ENCODE results near the gene SNX1.
A peak's percentile ranks its signal among the peaks of the same experiment; 100 is the strongest.
"Not testable (repeated sequence)": the region's sequence is repeated elsewhere in the genome, so short reads cannot be mapped to it uniquely, and the experiment has no call there.

SNX1 gene, protein sequence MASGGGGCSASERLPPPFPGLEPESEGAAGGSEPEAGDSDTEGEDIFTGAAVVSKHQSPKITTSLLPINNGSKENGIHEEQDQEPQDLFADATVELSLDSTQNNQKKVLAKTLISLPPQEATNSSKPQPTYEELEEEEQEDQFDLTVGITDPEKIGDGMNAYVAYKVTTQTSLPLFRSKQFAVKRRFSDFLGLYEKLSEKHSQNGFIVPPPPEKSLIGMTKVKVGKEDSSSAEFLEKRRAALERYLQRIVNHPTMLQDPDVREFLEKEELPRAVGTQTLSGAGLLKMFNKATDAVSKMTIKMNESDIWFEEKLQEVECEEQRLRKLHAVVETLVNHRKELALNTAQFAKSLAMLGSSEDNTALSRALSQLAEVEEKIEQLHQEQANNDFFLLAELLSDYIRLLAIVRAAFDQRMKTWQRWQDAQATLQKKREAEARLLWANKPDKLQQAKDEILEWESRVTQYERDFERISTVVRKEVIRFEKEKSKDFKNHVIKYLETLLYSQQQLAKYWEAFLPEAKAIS

DNA sequence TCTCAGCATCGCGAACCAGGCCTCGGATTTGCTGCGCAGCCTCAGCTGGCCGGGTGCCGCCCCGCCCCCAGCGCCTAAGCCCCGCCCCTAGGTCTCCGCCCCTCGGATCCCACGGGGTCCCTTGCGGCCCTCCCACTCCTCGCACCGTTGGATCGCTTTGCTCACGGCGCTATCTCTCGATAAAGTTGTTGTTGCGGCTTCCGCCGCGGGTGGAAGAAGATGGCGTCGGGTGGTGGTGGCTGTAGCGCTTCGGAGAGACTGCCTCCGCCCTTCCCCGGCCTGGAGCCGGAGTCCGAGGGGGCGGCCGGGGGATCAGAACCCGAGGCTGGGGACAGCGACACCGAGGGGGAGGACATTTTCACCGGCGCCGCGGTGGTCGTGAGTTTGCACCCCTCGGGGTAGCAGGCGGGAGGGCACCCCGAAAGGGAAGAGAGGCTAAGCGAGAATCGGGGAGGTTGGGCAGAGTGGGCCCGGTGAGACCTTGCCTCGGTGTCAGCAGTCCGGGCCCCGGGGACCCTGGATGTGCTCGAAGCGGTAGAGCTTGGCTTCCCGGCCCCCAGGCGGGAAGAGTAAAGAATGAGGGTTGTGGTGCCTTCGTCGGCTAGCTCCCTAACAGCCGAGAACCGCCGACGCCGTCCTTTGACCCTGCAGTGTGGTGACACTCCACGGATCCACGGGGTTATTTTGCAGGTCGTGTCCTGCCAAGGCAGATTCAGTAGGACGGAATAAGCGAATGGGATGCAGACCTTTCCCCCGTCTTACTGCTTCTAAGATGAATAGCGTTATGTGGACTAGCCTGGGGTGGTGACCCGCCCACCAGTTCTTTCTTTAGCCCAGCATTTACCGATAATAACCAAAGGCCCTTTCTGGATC lies at the start of gene SNX1:
SNX1 (plus strand) TSS at position 188 of the 873 bp plus-strand sequence; CDS start at position 220, 32 bp downstream.
- DNase-seq = peak; percentile 94

DNA sequence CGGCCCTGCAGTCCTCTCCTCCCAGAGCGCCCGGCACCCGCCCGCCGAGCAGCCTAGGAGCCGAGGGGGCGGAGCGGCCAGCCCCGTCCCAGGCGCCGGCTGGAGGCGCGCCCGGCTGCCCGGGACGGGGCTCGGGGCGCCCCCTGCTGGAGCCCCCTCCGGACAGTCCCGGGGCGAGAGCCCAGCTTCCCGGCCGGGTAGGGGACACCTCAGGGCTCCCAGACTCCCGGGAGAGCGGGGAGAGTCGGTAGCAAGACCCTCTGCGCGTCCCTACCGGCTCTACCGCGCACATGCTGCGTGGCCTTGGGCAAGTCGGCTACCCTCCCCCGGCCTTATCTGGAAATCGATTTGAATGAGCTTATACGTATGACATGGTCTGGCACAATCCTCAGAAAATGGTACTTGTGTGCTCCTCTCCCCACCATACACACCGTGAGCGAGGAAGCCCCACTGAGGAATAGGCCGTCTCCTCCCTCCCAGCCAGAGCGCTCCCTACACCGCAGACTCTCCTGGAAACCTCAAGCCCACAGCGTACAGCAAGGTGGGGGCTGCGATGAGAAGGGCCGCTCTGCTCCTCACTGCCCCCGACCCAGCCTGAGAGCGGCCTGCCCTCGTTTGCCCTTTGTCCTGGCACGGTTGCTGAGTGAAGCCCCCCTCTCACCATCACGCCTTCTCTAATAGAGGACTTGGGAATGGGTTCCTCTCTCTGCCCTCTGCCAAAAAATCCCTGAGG lies 49.2 kb upstream of the SNX1 start, which contains the start of gene DAPK2:
DAPK2 (minus strand) TSS at position 65 of the 733 bp plus-strand sequence. CDS start 6,224 bp downstream, outside the sequence.
- peak; percentile 50 for DNase-seq

DNA sequence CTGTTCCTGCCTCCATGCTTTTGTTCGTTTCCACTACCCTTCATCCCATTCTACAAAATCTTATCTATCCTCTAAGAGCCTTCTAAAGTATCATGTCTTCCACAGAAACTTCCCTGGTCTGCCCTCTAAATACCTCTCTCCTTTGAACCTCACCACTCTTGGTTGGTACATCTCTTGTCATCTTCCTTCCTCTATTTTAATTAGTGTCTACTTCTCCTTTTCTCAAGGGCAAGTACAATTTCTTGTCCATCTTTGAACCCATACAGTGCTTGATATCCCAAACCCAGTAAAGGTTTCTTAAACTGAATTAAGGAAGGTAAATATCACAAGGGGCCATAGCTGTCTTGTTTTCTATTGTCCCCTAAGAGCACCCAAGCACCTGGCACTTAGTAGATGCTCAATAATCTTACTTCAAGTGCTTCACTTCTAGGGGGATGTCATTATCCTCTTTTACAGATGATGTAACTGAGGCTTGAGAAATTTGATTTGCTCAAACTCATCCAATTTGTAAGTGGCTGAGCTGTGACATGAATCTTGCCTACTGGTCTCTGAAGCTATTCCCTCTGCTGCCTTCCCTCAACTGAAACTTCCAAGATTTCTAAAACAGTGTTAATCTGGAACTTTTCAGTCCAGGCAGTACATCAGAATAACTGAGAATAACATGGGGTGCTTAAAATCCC lies 46.9 kb upstream of the SNX1 start:
- no peak for DNase-seq

DNA sequence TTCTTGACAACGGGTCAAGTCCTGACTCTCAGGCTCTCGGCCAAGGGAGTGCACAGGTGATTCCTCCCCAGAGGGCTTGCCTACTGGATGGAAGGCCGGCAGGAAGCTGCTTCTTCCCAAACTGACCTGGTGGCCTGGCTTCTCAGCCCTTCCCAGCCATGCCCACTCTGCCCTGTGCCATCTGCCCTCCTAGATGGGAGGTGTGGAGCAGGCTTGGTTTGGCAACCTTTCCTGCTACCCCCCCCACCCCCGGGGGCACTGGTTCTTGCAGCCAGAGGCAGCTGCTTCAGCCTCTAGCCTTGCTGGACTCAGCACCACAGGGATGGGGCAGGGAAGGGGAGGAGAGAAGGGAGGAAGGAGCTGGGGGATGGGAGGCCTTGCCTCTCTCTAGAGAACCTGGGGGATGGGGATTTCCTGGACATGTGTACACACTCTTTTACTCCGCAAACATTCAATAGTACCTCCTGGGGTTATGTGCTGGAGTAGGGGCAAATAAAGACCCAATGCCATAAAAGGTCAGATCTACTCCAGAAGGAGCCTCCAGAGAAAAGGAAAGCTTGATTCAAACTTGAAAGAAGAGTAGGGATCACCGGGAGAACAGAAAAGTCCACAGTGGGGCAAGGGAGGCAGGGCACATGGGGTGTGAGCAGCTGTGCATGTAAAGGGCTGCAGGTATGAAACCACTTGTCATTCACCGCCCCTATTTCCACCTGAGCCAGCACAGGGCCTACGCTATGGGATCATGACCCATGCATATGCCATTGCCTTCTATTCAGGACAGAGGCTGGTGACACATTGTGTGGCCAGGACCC lies 45.3 kb upstream of the SNX1 start:
- DNase-seq = no peak

DNA sequence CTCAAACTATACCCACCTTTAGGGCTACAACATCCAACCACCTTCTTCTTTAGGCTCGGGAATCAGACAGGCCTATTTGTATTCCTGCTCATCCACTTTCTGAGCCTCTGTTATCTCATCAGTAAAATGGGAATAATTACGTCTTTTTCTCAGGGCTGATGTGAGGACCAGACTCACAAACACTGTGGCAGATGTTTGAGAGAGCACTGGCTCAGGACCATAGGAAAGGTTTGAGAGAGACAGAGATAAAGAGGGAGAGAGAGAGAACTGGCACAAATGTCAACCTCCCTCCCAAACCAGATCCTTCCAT lies 44.7 kb upstream of the SNX1 start:
- no peak for DNase-seq

DNA sequence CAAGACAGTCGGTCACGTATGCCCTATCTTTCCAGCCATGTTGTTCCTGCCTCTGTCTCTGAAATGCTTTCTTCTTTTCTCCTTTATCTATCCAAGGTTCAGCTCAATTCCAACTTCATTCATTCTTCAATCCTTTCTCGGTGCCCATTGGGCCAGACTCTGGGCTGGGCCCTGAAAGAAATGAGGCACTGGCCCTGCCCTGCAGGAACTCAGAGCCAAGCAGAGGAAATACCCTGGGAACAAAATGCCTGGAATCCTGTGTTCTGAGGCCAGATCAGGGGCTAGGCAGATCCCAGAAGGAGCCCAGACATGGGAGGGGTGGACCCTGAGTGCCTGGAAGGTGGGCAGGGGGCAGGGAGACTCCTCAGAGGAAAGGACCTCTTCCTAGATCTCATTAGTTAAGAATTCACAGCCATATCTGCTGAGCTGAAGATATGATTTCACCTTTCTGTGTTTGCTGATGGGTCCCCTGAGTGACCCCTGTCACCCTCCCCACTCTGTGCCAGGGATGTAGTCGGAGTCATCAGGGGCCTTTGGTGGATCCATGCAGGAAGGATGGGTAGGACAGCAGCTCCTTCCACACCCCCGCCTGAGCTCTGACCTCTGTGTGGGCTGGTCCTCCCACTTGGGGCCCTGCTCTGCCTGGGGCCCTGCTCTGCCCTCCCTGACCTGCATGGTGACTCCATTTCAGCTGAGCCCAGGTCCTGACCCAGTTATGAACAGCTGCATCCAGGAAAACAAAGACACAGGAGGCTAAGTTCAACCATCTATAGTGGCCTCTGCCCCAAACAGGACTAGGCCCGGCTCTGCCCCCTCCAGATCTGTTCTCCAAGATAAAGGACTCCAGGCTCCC lies 44.1 kb upstream of the SNX1 start:
- no peak for DNase-seq

DNA sequence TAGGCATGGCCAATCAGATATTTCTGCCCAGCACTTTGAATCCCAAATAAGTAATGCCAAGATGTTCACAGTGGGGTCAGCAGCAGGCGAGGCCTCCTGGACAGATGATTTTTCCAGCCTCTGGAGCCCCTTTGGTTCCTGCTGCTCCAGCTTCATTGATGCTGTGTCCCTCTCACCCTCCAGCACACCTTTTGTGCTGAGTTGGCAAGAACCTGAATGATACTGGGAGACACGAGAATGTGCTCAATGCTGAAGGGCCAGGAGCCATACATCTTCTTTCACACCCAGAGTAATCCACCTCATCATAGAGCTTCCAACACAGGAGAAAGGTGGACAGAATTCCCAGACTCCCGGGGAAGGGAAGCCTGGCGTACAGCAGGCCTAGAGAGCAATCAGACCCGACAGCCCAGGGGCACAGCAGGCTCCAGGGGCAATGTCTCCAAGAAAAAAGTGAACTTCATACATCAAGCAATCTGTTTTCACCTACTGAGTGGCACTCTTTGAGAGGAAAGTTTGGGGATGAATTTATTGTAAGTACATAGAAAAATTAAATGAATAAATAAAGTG lies 42.8 kb upstream of the SNX1 start:
- no peak for DNase-seq

DNA sequence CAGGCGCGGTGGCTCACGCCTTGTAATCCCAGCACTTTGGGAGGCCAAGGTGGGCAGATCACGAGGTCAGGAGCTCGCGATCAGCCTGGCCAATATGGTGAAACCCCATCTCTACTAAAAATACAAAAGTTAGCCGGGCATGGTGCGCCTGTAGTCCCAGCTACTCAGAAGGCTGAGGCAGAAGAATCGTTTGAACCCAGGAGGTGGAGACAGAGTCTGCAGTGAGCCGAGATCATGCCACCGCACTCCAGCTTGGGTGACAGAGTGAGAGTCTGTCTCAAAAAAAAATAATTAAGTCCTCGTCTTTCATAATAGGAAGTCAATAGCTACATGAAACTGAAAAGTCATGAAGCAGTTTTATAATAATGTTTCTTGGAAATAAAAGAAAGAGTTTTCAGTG lies 42.1 kb upstream of the SNX1 start:
- DNase-seq = not testable (repeated sequence)

DNA sequence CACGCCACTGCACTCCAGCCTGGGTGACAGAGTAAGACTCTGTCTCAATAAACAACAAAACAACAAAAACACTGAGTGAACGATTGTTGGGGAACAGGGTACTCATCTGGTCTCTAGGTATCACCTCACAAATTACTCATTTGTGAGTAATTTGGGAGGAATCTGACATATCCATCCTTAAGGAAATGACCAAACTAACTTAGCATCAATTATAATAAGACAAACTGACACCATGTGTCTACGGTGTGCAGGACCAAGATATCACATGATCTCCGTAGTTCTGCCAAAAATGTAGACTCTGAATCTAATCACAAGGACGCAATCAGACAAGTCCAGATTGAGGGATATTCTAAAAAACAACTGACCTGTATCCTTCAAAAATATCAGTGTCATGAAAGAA lies 37.5 kb upstream of the SNX1 start:
- no peak for DNase-seq

DNA sequence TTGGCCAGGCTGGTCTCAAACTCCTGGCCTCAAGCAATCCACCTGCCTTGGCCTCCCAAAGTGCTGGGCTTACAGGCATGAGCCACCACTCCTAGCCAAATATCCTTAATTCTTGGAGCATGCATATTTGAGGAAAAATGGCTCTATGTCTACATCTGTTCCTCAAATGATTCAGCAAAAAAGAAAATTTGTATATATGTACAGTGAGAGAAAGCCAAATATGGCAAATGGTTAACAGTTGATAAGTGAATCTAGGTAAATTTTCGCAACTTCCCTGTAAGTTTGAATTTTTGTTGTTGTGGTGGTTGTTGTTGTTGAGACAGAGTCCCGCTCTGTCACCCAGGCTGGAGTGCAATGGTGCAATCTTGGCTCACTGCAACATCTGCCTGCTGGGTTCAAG lies 36.7 kb upstream of the SNX1 start:
- not testable (repeated sequence) for DNase-seq

DNA sequence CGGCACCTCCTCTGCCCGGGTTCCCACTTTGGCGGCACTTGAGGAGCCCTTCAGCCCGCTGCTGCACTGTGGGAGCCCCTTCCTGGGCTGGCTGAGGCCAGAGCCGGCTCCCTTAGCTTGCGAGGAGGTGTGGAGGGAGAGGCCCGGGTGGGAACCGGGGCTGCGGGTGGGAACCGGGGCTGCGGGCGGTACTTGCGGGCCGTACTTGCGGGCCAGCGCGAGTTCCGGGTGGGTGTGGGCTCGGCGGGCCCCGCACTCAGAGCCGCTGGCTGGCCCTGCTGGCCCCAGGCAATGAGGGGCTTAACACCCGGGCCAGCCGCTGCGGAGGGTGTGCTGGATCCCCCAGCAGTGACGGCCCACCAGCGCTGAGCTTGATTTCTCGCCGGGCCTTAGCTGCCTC lies 35.1 kb upstream of the SNX1 start:
- DNase-seq = no peak

DNA sequence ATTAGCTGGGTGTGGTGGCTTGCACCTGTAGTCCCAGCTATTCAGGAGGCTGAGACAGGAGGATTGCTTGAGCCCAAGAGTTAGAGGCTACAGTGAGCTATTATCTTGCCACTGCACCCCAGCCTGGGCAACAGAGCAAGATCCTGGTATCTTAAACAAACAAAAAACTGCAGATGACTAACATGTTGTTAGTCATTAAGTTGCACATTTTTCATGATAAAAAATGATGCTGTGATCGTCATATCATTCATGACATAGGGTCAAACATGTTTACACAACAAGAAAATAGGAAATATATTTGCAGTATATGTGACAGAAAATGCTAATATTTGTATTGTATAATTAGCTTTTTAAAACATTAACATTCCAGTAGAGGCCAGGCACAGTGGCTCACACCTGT lies 29.3 kb upstream of the SNX1 start:
- DNase-seq = no peak

DNA sequence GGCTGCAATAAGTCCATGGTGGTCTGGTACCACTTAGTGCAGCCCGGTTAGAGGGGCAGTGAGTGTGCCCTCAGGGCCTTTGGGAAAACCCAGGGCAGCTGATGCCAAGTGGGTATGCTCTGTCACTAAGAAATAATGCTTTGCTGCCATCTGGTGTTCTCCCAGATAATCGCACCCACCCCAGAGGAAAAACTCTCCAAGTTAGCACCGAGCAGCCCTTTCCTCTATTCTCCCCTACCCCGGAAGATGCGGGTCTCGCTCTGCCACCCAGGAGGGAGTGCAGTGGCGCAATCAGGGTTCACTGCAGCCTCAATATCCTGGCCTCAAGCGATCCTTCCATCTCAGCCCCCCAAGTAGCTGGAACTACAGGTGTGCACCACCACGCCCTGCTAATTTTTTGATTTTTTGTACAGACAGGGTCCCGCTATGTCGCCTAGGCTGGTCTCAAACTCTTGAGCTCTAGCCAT lies 28.2 kb upstream of the SNX1 start:
- DNase-seq = peak; percentile 41

DNA sequence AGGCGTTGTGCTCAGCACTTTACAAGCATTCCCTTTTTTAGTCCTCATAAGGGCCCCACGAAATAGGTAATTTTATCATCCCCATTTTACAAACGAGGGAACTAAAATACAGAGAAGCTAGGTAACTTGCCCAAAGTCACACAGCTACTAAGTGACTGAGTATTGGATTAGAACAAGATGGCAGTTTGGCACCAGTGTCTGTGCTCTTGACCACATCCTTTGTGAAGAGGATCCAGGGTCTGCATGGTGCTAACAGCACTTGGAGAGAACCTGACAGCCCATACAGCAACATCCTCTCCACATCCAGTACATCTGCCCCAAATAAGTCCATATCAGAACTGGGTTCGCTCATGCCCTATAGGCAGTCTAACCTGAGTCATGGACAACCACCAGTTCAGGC lies 27.6 kb upstream of the SNX1 start:
- DNase-seq = no peak

DNA sequence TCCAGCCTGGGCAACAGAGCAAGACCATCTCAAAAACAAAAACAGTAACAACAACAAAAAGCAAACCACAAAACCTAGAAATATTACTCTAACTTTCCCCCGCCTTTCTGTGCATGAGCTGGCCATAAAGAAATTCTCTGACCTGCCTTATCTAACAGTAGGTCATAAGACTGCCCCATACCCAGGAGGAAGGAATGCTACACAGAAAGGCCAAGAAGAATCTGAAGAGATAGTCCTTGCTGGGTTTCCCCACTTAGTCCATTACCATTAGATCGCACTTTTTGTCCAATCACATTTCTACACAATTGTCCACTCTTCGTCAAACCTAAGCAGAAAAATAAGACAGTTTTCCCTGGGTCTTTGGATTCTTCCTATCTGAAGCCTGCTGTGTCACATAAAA lies 25.7 kb upstream of the SNX1 start:
- no peak for DNase-seq

DNA sequence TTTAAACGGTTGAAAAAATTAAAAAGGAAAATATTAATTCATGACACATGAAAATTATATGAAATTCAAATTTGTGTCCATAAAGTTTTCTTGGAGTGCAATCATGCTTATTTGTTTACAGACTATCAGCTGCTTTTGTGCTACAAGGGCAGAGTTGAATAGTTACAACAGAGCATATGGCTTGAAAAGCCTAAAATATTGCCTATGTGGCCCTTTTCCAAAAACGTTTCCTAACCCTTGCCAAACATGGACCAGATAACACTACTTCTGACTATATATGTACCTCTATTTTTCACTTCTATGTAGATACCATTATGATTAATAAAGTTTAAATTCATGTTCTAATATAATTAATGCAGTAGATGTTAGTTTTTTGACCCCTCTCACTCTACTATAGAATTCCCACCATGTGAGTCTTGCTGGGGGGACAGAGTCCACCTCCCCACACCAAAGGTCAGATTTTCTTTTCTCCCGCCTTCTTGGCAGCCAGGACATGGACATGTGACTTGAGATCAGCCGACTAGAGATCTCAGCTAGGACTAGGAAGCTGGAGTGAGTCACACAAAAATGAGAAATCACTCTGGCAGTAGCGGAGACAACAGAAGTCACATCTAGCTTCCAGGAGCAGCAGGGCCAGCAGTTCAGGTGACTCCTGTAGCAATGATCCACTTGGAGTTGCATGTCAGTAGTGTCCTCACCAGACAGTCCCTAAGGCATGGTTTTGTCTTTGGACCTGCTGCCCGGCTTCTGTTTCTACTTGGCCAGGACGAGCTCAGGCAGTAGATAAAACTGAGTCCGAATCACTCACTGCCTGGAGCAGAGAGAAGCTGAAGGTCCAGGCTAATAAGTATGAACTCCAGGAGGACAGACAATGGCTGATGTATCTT lies 24.6 kb upstream of the SNX1 start:
- no peak for DNase-seq

DNA sequence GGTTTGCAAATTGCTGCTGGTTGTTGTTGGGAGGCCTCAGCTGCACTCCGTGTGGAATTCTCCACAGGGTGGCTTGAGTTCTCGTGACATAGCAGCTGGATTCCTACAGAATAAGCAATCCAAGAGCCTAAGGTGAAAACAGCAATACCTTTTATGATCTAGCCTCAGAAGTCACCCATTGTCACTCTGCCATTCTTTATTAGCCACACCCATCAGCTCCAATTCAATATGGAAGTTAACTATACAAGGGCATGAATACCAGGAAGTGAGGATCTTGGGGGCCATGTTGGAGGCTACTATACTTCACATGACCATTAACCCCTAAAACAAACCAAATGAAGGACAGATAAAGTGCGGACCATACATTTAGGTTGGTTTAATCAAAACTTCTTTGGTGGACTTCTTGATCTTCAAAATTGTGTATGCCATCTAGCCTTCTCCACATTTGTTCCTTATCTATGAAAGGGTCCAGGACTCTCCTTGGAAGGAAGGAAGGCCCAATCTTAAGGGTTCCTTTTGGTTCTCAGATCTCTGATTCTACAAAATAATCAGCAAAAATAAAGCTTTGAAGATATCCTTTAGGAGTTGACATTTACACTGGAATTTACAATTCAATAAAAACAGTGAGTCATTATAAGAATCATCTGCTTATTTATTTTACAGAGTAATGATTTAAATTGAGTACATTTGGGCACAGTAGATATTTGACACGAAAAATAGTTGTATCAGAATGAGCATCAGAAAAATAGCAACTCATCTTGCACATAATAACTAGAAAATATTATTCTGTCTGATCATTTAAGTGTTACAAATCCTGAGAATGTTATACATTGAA lies 23.6 kb upstream of the SNX1 start:
- no peak for DNase-seq

DNA sequence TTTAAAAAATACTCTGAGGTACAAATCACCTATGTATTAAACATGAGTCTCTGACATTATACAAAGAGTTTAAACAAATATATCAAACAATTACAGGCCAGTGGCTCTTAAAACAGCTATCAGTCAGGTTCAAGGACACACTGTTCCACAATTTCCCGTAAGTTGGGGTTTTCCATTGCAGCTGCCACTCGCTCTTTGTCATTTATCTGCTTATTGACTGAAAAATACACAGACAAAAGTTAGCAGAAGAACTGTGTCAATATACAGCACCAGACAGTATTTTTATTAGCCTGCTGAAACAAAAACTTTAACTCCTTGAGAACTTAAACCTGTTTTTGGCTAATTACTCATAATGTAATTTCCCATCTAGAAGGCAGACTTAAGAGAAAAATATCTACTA lies 23.0 kb upstream of the SNX1 start:
- DNase-seq = no peak
